ENCODE data around the gene JCAD.
"Not testable (repeated sequence)": the region's sequence is repeated elsewhere in the genome, so short reads cannot be mapped to it uniquely, and the experiment has no call there.

The JCAD gene, protein sequence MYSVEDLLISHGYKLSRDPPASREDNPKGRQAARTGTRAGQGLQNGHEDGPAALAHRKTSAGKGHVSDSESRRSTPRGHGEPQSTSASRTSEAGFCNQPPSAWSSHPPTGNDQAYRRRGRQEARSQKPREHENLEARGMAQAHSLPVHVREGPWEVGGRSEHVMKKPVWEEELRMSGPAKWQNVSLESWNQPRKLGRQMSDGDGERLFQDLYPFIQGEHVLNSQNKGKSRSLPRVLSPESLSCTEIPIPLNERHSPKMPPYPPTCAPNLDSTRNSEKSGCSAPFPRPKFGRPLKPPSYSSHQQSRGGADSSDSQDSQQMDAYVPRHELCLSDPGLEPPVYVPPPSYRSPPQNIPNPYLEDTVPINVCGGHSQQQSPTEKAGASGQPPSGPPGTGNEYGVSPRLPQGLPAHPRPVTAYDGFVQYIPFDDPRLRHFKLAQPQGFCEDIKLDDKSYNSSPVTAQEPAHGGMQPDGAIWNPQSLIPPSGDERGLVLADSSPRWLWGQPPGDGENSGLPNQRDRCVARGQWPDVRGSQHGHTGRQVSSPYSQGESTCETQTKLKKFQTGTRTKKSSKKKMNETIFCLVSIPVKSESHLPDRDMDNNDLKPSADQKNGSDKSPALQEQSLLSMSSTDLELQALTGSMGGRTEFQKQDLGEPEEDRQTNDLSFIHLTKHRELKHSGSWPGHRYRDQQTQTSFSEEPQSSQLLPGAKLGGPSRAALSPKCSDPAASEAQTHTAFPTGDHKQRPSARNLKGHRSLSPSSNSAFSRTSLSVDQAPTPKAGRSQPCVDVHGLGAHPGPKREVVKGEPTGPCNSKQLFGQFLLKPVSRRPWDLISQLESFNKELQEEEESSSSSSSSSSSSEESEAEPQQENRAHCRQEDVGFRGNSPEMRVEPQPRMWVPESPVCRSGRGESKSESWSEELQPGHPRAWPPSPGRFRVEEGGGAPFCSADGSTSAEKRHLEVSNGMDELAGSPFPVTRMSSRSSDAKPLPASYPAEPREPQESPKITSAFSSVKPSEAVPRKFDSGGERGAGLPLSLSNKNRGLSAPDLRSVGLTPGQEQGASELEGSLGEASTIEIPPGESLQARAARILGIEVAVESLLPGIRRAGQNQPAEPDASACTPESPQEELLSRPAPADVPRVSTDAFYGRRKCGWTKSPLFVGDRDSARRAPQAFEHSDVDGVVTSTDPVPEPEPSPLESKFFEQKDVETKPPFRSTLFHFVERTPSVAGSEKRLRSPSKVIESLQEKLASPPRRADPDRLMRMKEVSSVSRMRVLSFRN (N-terminal part only)

DNA sequence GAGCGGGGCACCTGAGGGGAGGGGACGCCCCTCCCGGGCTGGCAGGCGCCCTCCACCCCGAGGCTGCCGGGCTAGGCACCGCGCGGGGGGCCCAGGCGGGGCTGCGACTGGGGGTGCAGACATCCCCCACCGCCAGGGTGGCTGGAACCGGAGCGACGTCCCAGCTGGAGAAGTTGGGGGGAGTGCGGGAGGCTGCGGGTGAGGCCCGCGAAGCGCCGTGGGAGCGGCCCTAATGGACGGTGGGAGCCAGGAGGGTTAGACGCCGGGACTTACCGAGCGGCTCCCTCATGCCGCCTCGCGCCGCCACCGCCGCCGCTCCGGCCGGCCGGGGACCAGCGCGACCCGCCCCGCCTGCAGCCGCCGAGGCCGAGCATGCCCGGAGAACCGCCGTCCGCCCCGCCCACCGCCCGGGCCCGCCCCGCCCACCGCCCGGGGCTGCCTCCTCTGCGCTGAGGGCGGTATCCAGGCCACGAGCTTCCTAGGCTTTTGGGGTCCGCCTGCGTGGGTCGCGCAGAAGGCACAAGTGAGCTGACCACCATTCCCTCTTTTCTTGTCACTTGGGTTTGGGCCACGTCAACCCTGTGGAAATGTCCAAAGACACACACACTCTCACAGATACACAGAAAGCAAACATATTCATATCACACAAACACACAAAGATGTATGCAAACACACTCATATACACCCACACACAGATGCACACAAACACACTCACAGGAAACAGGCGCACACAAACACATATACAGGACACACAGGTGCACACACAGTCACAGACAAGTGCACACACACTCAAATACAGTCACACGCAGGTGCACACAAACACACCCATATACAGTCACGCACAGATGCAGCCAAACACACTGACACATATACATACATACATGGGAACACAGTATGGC, at the start of gene JCAD:
Gene JCAD, minus strand, starts transcription at position 378 of the 899 bp plus-strand sequence. CDS start 11,774 bp downstream, outside the sequence.
- no peak for DNase-seq

DNA sequence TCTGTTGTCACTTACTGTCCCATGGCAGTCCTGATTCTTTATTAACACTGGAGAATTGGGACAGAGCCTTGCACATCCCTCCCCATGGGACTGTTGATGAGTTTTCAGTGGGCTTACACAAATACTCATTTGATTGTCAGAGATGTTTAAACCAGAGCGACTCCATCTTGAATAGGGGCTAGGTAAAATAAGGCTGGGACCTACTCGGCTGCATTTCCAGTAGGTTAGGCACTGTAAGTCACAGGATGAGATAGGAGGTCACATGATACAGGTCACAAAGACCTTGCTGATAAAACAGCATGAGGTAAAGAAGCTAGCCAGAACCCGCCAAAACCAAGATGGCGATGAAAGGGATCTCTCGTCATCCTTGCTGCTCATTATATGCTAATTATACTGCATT, 47.6 kb upstream of the JCAD start:
- DNase-seq = no peak

DNA sequence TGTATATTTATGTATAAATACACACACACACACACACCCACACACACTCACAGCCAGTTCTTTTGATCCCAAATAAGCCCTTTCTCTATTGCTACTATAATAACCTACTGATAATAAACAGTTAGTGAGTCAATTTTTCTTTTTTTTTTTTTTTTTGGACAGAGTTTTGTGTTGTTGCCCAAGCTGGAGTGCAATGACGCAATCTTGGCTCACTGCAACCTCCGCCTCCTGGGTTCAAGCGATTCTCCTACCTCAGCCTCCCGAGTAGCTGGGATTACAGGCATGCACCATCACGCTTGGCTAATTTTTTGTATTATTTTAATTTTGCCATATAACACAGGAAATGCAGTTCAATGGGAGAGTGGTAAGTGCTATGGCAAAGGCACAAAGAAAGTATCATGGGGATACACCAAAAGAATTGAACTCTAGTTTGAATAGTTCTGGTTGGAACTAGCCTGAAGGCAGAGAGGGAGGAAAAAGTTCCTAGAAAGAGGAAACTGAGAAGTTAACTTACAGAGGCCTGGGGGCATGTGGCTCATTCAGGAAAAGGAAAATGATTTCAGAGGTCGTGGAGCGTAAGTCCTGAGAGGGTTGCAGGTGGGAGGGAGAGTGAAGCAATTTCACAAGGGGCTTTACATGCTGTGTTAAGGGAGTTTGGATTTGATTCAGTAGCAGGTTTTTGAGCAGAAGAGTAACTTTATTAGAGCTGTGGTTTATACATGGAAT, 44.4 kb upstream of the JCAD start:
- DNase-seq = no peak

DNA sequence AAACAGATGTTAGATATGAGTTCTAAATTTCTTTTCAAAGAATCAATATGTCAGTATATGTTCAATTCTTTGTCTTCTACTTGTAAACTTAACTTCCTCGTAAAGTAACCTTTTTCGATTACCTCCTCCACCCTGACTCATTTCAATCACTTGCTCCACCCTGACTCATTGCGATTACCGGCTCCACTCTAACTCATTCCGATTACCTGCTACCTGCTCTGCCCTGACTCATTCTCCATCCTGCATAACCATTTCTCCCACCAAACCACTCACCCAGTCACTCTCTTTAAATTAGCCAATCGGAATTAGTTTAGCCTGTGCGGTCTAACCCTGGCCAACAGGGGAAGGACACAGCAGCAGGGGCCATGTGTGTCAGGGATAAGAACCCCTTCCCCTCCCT, 40.3 kb upstream of the JCAD start:
- DNase-seq = not testable (repeated sequence)

DNA sequence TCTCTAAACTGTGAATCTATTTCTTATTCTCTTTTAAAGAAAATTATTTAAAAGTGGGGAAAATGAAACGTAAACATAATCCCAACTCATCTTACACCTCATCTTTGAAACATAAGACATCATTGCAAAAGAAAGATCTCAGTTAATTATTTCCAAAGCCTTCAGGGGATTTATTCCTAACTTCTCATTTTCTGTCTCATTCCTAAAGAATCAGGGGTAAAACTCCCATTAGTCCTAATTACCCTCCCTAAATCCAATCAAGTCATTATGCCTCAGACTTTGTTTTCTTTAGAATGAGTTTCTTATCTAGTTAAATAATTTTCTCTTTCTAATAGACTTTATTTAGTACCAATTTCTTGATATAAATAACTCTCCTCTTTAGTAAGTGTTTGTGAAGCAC, 39.7 kb upstream of the JCAD start:
- DNase-seq = no peak

DNA sequence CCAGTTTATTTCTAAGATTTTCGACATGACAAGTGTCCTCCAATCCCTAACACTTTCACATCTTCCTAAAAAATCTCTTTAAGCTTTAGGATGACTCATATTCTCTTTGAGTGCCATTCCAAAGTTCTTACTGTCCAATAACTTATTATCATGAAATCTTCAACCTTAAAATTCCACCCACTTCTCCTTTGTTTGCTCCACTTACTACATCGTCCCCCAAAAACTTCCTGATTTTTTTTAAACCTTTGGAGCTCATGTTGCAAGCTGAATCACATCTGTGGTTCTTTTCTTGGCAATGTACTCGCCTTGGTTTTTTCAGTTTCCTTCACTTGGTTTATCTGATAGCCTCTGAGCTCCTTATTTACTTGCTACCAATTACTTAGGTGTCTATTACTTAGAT, 39.2 kb upstream of the JCAD start:
- no peak for DNase-seq

DNA sequence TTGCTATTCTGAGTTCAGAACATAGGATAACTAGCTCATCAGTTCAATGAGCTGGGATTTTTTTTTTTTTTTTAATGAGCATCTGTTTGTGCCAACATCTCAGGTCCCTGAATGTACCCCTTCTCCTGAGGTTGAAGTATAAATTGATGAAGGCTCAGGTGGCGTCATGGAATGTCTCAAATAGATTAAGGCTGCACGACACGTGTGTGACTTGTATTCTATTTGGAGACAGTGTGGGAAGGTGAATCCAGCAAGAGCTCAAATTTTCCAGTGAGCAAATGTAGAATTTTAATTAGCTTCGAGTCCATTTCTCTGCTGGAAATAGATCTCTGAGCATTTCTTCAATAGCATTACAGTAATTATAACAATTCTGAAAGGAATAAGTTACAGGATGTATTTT, 37.2 kb upstream of the JCAD start:
- no peak for DNase-seq

DNA sequence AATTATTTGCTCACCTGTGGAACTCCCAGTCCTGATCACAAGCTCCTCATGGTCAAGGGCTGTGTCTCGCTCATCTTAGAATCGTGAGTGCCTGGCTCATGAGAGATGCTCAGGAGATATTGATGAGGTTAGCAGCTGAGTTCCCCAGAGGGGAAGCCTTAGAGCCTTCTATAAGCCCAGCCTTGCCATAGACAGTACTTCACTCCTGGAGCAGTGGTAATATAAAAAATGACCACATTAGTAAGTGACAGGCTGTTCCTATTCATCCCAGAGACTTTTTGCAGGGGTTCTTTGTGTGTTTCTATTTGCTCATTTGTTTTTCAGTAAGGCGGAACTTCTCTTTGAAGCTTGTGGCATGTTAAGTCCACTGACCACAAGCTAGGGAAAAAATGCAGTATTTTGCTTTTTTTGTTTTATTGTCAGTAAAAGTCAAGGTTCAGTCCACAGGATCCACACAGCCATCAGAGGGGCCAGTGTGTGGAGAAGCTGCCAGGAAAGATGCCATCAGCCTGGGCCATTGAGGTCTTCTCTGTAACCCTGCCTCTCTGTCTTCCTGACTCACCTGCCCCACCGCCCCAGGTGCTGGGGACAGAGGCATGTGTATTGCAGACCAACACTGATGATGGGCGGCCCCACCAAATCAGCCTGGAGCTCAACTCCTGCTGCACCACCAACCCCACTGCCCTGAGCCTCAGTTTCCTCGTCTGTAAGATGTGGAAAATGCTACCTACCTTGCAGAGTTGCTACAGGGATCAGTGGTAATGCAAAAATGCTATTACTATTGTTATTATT, 36.4 kb upstream of the JCAD start:
- no peak for DNase-seq

DNA sequence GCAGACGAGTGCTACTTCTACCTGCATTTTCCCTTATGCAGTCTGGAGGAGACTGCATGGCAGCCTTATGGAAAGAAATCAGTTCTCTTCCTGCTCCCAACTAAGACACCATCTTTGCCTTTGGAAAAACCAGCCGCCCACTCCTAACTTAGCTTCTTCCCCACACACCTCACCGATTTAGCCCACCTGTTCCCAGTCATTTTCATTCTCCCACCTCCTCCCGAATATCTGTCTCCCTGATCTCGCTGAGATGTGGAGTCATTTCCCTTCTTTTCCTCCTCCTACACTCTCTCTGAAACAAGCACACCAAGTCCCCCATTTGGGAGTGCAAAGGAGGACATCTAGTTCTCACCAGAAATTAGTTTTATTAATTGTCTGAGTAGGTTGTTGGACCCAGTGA, 35.2 kb upstream of the JCAD start:
- no peak for DNase-seq

DNA sequence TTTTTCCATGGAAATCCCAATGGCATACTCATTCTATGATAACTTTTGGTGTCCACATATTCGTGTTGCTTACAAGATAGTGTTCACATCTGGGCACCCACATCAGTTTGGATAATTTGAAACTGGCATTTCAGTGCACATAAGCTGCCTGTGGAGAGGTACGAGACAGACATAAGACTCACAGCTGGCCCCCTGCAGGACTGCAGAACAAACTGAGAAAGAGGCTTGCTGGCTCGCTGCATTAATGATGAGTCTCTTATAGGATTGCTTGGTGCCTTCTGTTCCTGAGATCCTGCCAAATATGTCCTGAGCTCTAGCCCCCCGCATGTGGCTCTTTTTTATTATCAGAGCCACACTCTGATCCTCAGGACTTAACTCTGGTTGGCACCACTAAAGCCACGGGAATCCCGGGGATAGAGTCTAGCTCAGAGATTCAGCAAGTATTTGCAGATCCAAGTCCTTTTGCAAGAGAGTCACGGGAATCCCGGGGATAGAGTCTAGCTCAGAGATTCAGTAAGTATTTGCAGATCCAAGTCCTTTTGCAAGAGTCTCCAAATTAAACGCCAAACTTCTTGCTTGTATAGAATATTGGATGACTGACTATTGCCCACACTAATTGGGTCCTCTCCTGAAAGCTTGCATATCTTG, 34.0 kb upstream of the JCAD start:
- no peak for DNase-seq

DNA sequence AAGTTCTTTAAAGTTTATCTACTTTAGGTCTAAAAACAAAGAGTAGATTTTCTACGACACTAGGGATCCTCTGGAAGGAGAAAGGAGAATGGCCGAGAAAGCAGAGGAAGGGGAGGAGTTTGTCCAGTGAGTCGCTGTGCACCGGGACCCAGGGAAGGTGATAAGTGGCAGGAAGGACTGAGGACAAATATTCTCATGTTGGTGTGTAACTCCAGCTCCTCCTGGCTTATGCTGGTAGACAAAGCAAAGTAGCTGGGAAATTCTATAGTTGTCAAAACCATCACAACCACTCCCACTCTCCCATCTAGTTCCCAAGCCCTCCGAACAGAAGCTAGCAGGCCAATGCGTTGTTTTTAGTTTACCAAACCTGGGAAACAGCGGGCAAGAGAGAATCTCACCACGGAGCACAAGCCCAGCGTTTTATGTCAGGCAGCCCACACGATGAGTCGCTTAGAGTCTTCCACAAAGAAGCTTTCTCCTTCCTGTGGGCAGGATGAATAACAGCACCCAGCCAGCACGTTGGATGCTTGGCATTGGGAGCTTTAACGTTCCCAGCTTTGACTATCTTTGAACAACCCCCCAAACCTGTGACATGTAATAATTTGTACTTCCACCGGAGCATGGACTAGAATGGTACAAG, 32.9 kb upstream of the JCAD start:
- DNase-seq = no peak

DNA sequence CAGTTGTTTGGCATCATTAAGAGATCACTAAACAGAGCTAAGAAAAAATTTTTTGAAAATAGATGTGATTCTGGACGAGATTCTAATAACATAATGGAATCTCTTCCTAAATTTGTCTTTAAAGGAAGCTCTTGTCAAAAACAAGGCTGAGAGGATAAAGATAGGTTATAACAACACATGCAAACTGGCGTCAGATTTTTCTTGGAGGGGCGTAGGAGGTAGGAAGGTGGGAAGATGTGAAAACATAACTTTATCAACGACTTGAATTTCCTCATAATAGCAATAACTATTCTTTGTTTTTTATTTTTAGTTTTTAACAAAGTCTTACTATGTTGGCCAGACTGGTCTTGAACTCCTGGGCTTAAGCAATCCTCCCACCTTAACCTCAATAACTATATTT, 31.8 kb upstream of the JCAD start:
- DNase-seq = no peak

DNA sequence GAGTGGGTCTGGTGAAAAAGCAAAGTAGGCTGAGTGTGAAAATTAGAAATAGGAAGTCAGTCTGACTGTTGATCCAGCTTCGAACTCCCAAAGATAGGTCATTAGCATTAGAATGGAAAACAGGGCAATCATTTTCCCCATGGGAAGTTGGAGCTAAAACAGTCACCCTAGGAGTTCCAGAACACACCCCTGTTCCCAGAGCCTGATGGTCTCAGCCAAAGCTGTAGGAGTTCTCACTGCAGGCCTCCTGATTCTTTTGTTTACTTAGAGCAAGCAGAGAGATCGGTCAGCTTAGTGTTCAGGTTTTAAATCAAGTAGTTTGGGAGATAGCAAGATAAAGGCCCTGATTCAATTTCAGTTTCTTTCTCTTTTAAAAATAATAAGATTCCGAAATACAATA, 28.8 kb upstream of the JCAD start:
- DNase-seq = no peak

DNA sequence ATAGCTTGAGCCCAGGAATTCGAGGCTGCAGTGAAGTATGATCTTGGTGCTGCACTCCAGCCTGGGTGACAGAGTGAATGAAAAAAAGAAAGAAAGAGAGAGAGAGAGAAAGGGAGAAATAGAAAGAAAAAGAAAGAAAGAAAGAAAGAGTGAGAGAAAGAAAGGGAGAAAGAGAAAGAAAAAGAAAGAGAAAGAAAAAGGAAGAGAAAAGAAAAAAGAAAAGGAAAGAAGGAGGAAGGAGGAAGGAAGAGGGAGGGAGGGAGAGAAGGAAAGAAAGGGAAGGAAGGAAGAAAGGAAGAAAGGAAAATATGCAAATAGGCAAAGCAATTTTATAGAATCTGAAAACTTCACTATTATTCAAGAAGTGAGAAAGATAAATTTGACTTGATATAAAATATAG, 24.5 kb upstream of the JCAD start:
- no peak for DNase-seq

DNA sequence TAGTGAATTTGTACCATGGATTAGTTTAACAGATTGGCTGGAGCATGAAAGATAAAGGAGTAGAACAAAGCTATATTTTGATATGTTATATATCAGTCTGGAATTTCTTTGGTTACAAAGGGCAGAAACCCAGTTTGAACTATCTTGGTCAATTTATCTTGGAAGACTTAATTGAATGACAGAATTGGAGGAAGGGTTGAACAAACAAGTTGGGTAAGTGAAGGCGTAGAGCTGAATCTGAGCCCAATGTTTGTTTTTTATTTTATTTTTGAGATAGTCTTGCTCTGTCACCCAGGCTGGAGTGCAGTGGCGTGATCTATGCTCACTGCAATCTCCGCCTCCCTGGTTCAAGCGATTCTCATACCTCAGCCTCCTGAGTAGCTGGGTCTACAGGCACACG, 21.8 kb upstream of the JCAD start:
- DNase-seq = no peak

DNA sequence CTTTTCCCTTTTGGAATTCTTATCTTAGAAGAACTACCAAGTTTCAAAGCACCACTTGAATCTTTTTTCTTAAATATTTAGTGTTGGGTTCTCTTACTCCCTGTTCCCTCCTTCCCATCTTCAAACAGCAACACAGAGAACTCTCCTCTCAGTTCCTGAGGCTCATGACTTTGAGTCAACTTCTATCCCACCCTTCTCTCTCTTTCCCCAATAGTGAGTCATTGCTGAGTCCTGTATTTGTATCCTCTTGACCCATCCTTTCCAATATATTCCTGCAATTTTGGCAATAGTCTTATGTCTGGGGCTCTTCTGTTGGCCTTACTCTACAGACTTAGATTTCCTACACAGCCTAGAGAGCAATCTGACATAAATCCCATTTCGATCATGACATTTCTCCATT, 20.8 kb upstream of the JCAD start:
- no peak for DNase-seq

DNA sequence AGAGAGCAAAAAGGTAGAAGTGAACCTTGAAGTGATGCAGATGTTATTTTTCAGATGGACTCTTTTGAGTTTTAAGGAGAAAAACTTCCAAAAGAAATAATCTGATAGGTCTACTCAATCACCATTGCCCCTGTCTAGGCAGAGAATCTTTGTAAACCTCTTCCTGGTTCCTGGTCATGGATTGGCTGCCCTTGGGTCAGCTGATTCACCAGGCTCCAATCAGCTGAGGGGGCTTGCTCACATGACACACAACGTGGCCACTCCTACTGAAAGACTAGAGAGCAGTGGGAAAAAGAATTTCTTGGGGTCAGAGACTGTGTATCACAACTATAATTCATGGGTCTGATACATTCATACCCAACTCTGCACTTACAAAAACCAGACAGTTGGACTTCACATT, 20.0 kb upstream of the JCAD start:
- DNase-seq = no peak

DNA sequence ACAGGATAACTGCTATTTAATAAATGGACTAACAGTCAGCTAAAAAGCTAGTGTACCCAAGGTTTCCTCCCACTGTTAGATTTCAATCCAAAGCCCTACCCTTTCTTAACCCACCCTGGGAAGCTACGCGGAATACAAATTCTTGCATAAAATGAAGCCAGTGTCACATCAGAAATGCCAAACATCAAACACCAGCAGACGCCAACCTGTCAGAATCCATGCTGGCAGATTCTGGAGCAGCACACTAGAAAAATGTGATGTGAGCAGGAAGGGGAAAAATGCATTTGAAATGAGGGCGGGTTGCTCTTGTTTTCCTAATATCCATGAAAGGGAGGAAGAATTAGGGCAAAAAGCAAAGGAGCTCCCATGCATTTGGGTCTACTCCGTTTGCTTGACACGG, 16.1 kb upstream of the JCAD start:
- DNase-seq = no peak

DNA sequence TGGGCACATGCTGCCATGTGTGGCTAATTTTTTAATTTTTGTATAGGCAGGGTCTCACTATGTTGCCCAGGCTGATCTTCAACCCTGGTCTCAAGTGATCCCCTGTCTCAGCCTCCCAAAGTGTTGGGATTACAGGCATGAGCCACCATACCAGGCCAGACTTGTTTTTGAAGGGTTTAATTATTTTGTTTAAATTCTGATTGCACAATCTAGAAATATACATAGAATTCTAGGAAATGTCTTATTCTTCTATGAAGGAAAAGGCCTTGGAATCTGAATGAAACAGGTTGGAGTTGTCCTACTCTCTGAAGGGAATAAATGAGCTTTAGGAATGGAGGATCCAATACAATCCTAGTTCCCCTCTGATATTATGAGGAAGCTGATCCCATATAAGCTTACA, 15.5 kb upstream of the JCAD start:
- DNase-seq = no peak

DNA sequence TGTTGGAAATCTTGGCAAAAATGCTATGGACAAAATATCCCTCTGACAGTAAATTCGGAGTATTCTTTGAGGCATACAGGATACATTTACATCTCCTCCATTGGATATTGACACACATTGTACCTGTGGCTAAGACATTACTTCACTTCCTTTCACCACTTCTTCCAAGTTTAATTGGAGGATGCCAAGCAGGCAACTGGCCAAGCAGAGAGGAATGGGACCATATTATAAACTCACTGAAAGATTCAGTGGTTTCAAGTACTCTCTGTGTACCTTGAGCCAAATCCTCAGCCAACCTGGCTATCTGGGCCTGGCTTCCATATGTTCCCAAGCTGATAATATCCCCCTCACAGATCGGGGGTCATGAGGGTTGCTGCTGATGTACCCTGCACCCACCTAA, 14.7 kb upstream of the JCAD start:
- DNase-seq = no peak
